Keratinocyte (primary cell): Measurements from ENCODE around the gene CISD2. TPM values are rescaled to one million over a fixed set of nuclear protein-coding genes. Genes with fewer than 3 reads are reported as not detected.
"Not testable (repeated sequence)": the region's sequence is repeated elsewhere in the genome, so short reads cannot be mapped to it uniquely, and the experiment has no call there.

Source experiments
- DNase-seq: peaks from one replicate; pipeline ENCODE4 v3.0.0-alpha.2; 2011; ENCODE audit warnings: low read depth, missing footprints, low spot score
- FAIRE-seq: peaks from 2 replicates; lab custom pipeline; 2011; peaks lifted over from hg19 to GRCh38; lab: Jason Lieb, UNC
- H2AFZ ChIP-seq: 2 replicates; pipeline ENCODE4 v1.6.0; 2012; ENCODE audit warnings: low read length, control low read depth, inconsistent platforms; ENCODE audit not compliant: control insufficient read depth
- H3K27ac ChIP-seq: 2 replicates; pipeline ENCODE4 v1.5.1; 2011; ENCODE audit warnings: low read length; ENCODE audit not compliant: control insufficient read depth, insufficient read depth
- H3K27me3 ChIP-seq: 3 replicates; pipeline ENCODE4 v1.6.0; 2011; ENCODE audit warnings: low read length; ENCODE audit not compliant: control insufficient read depth, insufficient read depth; ENCODE audit errors: extremely low read depth
- H3K36me3 ChIP-seq, 2 experiments: 2 replicates in 1 of 2; 3 replicates in 1 of 2; pipeline ENCODE4 v1.5.1; 2011; ENCODE audit warnings: low read length in 2 of 2, mild to moderate bottlenecking in 1 of 2; ENCODE audit not compliant: control insufficient read depth in 2 of 2, insufficient read depth in 2 of 2; ENCODE audit errors: extremely low read depth in 1 of 2
- H3K4me1 ChIP-seq: 3 replicates; pipeline ENCODE4 v1.5.1; 2011; ENCODE audit warnings: low read length; ENCODE audit not compliant: control insufficient read depth, insufficient read depth; ENCODE audit errors: extremely low read depth
- H3K4me2 ChIP-seq: 3 replicates; pipeline ENCODE4 v1.6.0; 2011; ENCODE audit warnings: low read depth, low read length; ENCODE audit not compliant: control insufficient read depth, insufficient read depth; ENCODE audit errors: extremely low read depth
- H3K4me3 ChIP-seq, 3 experiments: fragments of 200-600 bp in 1 of 3; sonication (generic) in 1 of 3; 2 replicates in 2 of 3; 3 replicates in 1 of 3; pipeline ENCODE4 v1.5.1; 2011 to 2016; ENCODE audit warnings: low read length in 3 of 3, mild to moderate bottlenecking in 3 of 3, control low read depth in 2 of 3, inconsistent platforms in 1 of 3, low read depth in 1 of 3, mixed read lengths in 1 of 3, mixed run types in 1 of 3, moderate library complexity in 1 of 3; ENCODE audit not compliant: control insufficient read depth in 2 of 3, insufficient read depth in 2 of 3; ENCODE audit errors: extremely low read depth in 1 of 3
- H3K79me2 ChIP-seq: 2 replicates; pipeline ENCODE4 v1.6.0; 2012; ENCODE audit warnings: low read length; ENCODE audit not compliant: control insufficient read depth, insufficient read depth
- H3K9ac ChIP-seq: 3 replicates; pipeline ENCODE4 v1.6.0; 2011; ENCODE audit warnings: low read length; ENCODE audit not compliant: control insufficient read depth, insufficient read depth; ENCODE audit errors: extremely low read depth
- H3K9me1 ChIP-seq: 3 replicates; pipeline ENCODE4 v1.6.0; 2011; ENCODE audit warnings: low read length; ENCODE audit not compliant: control insufficient read depth, insufficient read depth; ENCODE audit errors: extremely low read depth
- H3K9me3 ChIP-seq: 2 replicates; pipeline ENCODE4 v1.5.1; 2012; ENCODE audit warnings: low read depth, low read length; ENCODE audit not compliant: control insufficient read depth
- H4K20me1 ChIP-seq: 3 replicates; pipeline ENCODE4 v1.6.0; 2011; ENCODE audit warnings: low read length; ENCODE audit not compliant: control insufficient read depth, insufficient read depth; ENCODE audit errors: extremely low read depth
- EZH2 ChIP-seq: IDR thresholded peaks from one replicate; pipeline ENCODE4 v1.6.1; 2012; ENCODE audit warnings: inconsistent platforms, mild to moderate bottlenecking, low read length, moderate library complexity
- dilution Hi-C: fragments of 300-500 bp; cut with MboI; formaldehyde crosslinking; loops from one replicate; pipeline ENCODE4 v1.7.0; 2020; ENCODE audit warnings: low sequenced_read_pairs; ENCODE audit not compliant: extremely low pct_ligation_motif_present
- polyA plus RNA-seq, 5 experiments: library from polyadenylated mRNA; depleted of rRNA in 3 of 5; stranded (reverse) in 3 of 5; stranded (forward) in 1 of 5; unstranded in 1 of 5; fragments of >200 nt; gene quantifications; 1 replicate in 1 of 5; 2 replicates in 3 of 5; 3 replicates in 1 of 5; pipeline versions ENCODE4 v1.2.1 to v1.2.3, GENCODE V29; 2011 to 2012; ENCODE audit warnings: missing spikeins in 2 of 5, low read depth in 1 of 5, low replicate concordance in 1 of 5
- TF ChIP-seq, protein P1 (sequence below), 3 experiments: IDR thresholded peaks in 1 of 3; conservative IDR thresholded peaks in 1 of 3; optimal IDR thresholded peaks in 1 of 3; 2 replicates in 2 of 3; 3 replicates in 1 of 3; pipeline versions ENCODE3 to v1.5.1; 2011; ENCODE audit warnings: low read length in 3 of 3, mild to moderate bottlenecking in 3 of 3, moderate library complexity in 2 of 3, control low read depth in 1 of 3, inconsistent platforms in 1 of 3; ENCODE audit not compliant: insufficient read depth in 2 of 3; ENCODE audit errors: extremely low read depth in 1 of 3

Gene CISD2
- polyA plus RNA-seq, 1 donor (not counting 4 experiments of a cell fraction or from before 2014, with no cell fraction given): 36.6 TPM

DNA sequence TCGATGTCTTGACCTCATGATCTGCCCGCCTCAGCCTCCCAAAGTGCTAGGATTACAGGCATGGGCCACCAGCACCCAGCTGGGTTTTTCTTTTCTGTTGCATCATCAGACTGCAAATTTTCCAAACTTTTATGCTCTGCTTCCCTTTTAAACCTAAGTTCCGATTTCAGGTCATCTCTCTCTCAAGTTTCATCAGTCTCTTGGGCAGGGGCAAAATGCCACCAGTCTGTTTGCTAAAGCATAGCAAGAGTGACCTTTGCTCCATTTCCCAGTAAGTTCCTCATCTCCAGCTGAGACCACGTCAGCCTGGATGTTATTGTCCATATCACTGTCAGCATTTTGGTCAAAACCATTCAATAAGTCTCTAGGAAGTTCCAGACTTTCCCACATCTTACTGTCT is 9.6 kb downstream of the CISD2 start:
- H3K9me1 ChIP-seq, DNase-seq, H3K4me2 ChIP-seq, H3K9ac ChIP-seq, H2AFZ ChIP-seq, FAIRE-seq, H3K4me3 ChIP-seq, H3K27me3 ChIP-seq, H3K9me3 ChIP-seq, H3K27ac ChIP-seq, dilution Hi-C loops, H3K36me3 ChIP-seq, H4K20me1 ChIP-seq, H3K4me1 ChIP-seq: not testable (repeated sequence)
- peaks cover 16% of the 10 kb centered on the region for H3K79me2 ChIP-seq

DNA sequence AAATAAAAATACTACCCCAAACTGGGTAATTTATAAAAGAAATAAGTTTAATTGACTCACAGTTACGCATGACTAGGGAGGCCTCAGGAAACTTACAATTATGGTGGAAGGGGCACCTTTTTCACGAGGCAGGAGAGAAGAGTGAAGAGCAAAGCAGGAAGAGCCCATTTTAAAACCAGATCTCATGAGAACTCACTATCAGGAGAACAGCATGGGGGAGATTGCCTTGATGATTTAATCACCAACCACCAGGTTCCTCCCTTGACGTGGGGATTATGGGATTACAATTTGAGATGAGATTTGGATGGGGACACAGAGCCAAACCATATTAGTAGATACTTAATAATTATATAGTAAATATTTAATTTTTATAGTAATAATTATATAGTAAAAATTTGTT is 10.1 kb downstream of the CISD2 start:
- Histone ChIP-seq H3K27ac (no peak overlapping the region), H3K9me3 (peaks cover 3% of the 10 kb centered on the region), H2AFZ (no peak overlapping the region), H3K9me1 (no peaks in the 10 kb centered on the region), H3K4me2 (no peak overlapping the region), H4K20me1 (no peaks in the 10 kb centered on the region), H3K9ac (no peak overlapping the region), H3K4me1 (no peaks in the 10 kb centered on the region), H3K36me3 (peaks cover 2 to 6% of the 10 kb centered on the region in 2 experiments), H3K79me2 (peaks cover 12% of the 10 kb centered on the region), H3K4me3 (no peak overlapping the region), H3K27me3 (no peaks in the 10 kb centered on the region)
- DNase-seq: no peak
- dilution Hi-C loops: no loop called here
- no peak for FAIRE-seq
- TF ChIP-seq EZH2: no peak
- TF ChIP-seq, protein P1, sequence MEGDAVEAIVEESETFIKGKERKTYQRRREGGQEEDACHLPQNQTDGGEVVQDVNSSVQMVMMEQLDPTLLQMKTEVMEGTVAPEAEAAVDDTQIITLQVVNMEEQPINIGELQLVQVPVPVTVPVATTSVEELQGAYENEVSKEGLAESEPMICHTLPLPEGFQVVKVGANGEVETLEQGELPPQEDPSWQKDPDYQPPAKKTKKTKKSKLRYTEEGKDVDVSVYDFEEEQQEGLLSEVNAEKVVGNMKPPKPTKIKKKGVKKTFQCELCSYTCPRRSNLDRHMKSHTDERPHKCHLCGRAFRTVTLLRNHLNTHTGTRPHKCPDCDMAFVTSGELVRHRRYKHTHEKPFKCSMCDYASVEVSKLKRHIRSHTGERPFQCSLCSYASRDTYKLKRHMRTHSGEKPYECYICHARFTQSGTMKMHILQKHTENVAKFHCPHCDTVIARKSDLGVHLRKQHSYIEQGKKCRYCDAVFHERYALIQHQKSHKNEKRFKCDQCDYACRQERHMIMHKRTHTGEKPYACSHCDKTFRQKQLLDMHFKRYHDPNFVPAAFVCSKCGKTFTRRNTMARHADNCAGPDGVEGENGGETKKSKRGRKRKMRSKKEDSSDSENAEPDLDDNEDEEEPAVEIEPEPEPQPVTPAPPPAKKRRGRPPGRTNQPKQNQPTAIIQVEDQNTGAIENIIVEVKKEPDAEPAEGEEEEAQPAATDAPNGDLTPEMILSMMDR (optimal IDR thresholded peaks at IDR 0.05 in 1 of 3, IDR thresholded peaks at IDR 0.05 in 1 of 3, conservative IDR thresholded peaks at IDR 0.05 in 1 of 3; ENCODE audit: extremely low read depth in 1 of 3, insufficient read depth in 2 of 3, low read length in 3 of 3): no peak

DNA sequence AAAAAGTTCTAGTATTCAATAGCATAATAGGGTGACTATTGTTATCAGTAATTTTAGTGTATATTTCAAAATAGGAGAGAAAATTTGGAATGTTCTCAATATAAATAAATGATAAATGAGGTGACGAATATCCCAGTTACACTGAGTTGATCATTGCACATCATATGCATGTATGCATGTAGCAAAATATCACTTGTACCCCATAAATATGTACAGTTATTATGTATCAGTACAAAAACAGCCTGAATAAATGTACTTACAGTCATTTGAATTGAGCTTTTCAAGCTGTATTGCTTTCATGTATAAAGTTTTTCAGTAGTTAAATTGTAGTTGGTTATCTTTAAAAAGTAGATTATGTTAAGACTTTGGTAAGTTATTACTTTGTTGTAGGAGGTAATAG is 12.6 kb downstream of the CISD2 start:
- no peak overlapping the region for H3K9ac ChIP-seq
- dilution Hi-C loops: no loop called here
- FAIRE-seq: no peak

More for the DNA sequence above, 12.6 kb downstream of the CISD2 start:
- H4K20me1 ChIP-seq: no peaks in the 10 kb centered on the region
- H3K36me3 ChIP-seq: peaks cover 0 to 2% of the 10 kb centered on the region in 2 experiments
- H3K4me2 ChIP-seq: no peak overlapping the region
- H3K9me1 ChIP-seq: no peaks in the 10 kb centered on the region
- TF ChIP-seq EZH2: no peak
- TF ChIP-seq, protein P1 (optimal IDR thresholded peaks at IDR 0.05 in 1 of 3, IDR thresholded peaks at IDR 0.05 in 1 of 3, conservative IDR thresholded peaks at IDR 0.05 in 1 of 3; ENCODE audit: extremely low read depth in 1 of 3, insufficient read depth in 2 of 3, low read length in 3 of 3): no peak
- H3K27me3 ChIP-seq: no peaks in the 10 kb centered on the region
- peaks cover 3% of the 10 kb centered on the region for H3K9me3 ChIP-seq
- no peak overlapping the region for H3K4me3 ChIP-seq
- peaks cover 2% of the 10 kb centered on the region for H3K79me2 ChIP-seq
- no peak for DNase-seq
- no peak overlapping the region for H3K27ac ChIP-seq
- H2AFZ ChIP-seq: no peak overlapping the region
- H3K4me1 ChIP-seq: no peaks in the 10 kb centered on the region
